Measurements from ENCODE around the gene HIVEP2.
"Not testable (repeated sequence)": the region's sequence is repeated elsewhere in the genome, so short reads cannot be mapped to it uniquely, and the experiment has no call there.

The HIVEP2 gene

GRCh38 chr6:142945049-142945445 is at the start of gene HIVEP2:
Gene HIVEP2, minus strand, starts transcription at chr6:142945176. Its CDS starts 170,438 bp downstream, at chr6:142774738.
- DNase-seq (ENCODE audit: low read depth, low spot score), result no peak

- no peak for DNase-seq (ENCODE audit: low read depth, low spot score)
Observed at GRCh38 chr6:142993977-142994376, 49.0 kb upstream of the HIVEP2 start.

GRCh38 chr6:142987490-142987889 is 42.5 kb upstream of the HIVEP2 start:
- DNase-seq (ENCODE audit: low read depth, low spot score), result no peak

- no peak for DNase-seq (ENCODE audit: low read depth, low spot score)
Observed at GRCh38 chr6:142985281-142985680, 40.3 kb upstream of the HIVEP2 start.

GRCh38 chr6:142984386-142984785 is 39.4 kb upstream of the HIVEP2 start:
- no peak for DNase-seq (ENCODE audit: low read depth, low spot score)

- DNase-seq (ENCODE audit: low read depth, low spot score), result no peak
Observed at GRCh38 chr6:142975365-142975764, 30.4 kb upstream of the HIVEP2 start.

- not testable (repeated sequence) for DNase-seq (ENCODE audit: low read depth, low spot score)
Observed at GRCh38 chr6:142970941-142971340, 26.0 kb upstream of the HIVEP2 start.

GRCh38 chr6:142968601-142969000 is 23.6 kb upstream of the HIVEP2 start:
- no peak for DNase-seq (ENCODE audit: low read depth, low spot score)

- DNase-seq (ENCODE audit: low read depth, low spot score), result no peak
Observed at GRCh38 chr6:142966294-142966693, 21.3 kb upstream of the HIVEP2 start.

GRCh38 chr6:142965164-142965563 is 20.2 kb upstream of the HIVEP2 start:
- DNase-seq (ENCODE audit: low read depth, low spot score), result no peak

GRCh38 chr6:142960098-142960497 is 15.1 kb upstream of the HIVEP2 start:
- no peak for DNase-seq (ENCODE audit: low read depth, low spot score)

- no peak for DNase-seq (ENCODE audit: low read depth, low spot score)
Observed at GRCh38 chr6:142958343-142958742, 13.4 kb upstream of the HIVEP2 start.

- DNase-seq (ENCODE audit: low read depth, low spot score), result no peak
Observed at GRCh38 chr6:142956726-142957125, 11.8 kb upstream of the HIVEP2 start.

- DNase-seq (ENCODE audit: low read depth, low spot score), result no peak
Observed at GRCh38 chr6:142954844-142955243, 9.9 kb upstream of the HIVEP2 start.

- DNase-seq (ENCODE audit: low read depth, low spot score), result no peak
Observed at GRCh38 chr6:142953373-142954273, 8.6 kb upstream of the HIVEP2 start.

- no peak for DNase-seq (ENCODE audit: low read depth, low spot score)
Observed at GRCh38 chr6:142952614-142953013, 7.6 kb upstream of the HIVEP2 start.

- no peak for DNase-seq (ENCODE audit: low read depth, low spot score)
Observed at GRCh38 chr6:142950291-142950690, 5.3 kb upstream of the HIVEP2 start.

GRCh38 chr6:142947714-142948480 is 2.9 kb upstream of the HIVEP2 start:
- no peak for DNase-seq (ENCODE audit: low read depth, low spot score)

- no peak for DNase-seq (ENCODE audit: low read depth, low spot score)
Observed at GRCh38 chr6:142946924-142947713, 2.1 kb upstream of the HIVEP2 start.

- DNase-seq (ENCODE audit: low read depth, low spot score), result no peak
Observed at GRCh38 chr6:142946181-142946923, 1.4 kb upstream of the HIVEP2 start.
